H7 (cell line): ENCODE data around the gene CNTNAP2. TPM values are rescaled to one million over a fixed set of nuclear protein-coding genes. Genes with fewer than 3 reads are reported as not detected.
A peak's percentile ranks its signal among the peaks of the same experiment; 100 is the strongest.
"Not testable (repeated sequence)": the region's sequence is repeated elsewhere in the genome, so short reads cannot be mapped to it uniquely, and the experiment has no call there.

Source experiments
- DNase-seq: peaks from one replicate; pipeline ENCODE4 v3.0.0; 2012
- H3K27me3 ChIP-seq: 2 replicates; pipeline ENCODE4 v1.6.0; 2011; ENCODE audit warnings: mild to moderate bottlenecking, low read length; ENCODE audit not compliant: control insufficient read depth, insufficient read depth
- H3K36me3 ChIP-seq: replicated peaks from 2 replicates; pipeline ENCODE4 v1.5.1; 2011; ENCODE audit warnings: low read length; ENCODE audit not compliant: control insufficient read depth, insufficient read depth
- H3K4me3 ChIP-seq: 2 replicates; pipeline ENCODE4 v1.5.1; 2011; ENCODE audit warnings: low read depth, mild to moderate bottlenecking, control low read depth, low read length, moderate library complexity; ENCODE audit not compliant: insufficient read depth
- total RNA-seq: library from RNA; depleted of rRNA; stranded (reverse); fragments of >200 nt; shearing (Covaris generic); gene quantifications from 2 replicates; pipeline ENCODE4 v1.2.3, GENCODE V29; 2014

CNTNAP2 gene
- total RNA-seq, 1 experiment from 2014 or later, result 109 TPM

DNA sequence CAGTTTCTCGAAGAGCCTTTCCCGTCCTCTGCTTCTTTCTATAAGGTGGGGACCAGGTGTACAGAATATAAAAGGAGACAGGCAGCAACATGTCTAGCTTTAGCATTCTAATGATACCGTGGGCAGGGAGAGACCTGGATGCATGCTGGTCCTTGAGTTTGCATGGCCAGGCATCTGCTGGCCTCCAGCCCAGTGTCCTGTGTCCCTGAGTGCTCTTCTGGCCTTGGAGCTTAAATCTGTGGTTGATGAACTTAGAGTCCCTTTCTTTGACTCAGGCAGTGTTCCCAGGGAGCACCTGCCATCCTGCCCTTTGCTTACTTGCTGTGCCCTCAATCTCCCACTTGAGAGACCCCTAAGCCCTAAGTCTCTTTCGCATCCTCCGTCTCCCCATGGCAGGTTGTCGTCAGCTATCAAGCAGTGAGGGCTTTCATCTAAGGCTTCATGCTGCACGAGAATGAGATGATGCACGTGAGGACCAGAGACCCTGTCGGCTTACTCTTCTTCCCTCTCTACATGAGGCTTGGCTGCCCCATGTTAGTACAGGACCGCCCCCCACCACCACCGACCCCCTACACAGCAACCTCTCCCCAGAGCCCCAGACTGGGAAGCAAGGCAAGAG is 2160.6 kb downstream of the CNTNAP2 start:
- no peak for DNase-seq
- Histone ChIP-seq H3K4me3 (no peak overlapping the region), H3K36me3 (no peaks in the 10 kb centered on the region), H3K27me3 (no peaks in the 10 kb centered on the region)

DNA sequence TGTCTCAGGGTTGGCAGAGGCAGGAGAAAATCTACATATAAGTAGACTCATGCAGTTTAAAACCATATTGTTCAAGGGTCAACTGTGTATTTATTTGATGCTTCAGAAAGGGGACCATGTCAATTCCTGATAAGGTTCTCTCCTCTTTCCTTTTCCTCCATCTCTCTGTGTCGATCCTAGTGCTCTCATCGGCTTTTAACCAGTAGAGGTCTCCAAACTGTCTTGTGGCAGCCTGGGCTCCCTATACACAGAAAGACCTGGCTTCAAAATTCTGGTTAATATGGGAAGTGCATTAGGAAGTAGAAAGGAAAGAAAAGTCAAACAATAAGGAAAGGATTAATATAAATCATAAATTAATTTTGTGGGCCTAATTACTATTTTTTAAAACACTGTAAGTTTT is 2169.5 kb downstream of the CNTNAP2 start:
- Histone ChIP-seq H3K27me3 (no peaks in the 10 kb centered on the region), H3K36me3 (no peaks in the 10 kb centered on the region), H3K4me3 (no peak overlapping the region)
- DNase-seq, result peak; percentile 69

DNA sequence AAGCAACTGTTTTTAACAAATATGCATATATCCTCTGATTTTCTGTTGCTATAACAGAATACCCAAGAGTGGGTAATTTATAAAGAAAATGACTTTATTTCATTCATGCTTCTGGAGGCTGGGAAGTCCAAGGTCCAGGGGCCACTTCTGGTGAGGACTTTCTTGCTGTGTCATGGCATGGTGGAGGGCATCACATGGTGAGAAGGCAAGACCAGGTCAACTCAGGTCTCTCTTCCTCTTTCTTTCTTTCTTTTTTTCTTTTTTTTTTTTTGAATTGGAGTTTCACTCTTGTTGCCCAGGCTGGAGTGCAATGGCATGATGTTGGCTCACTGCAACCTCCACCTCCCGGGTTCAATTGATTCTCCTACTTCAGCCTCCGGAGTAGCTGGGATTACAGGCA is 2170.9 kb downstream of the CNTNAP2 start:
- Histone ChIP-seq H3K36me3 (no peaks in the 10 kb centered on the region), H3K27me3 (no peaks in the 10 kb centered on the region), H3K4me3 (no peak overlapping the region)
- DNase-seq, result no peak

DNA sequence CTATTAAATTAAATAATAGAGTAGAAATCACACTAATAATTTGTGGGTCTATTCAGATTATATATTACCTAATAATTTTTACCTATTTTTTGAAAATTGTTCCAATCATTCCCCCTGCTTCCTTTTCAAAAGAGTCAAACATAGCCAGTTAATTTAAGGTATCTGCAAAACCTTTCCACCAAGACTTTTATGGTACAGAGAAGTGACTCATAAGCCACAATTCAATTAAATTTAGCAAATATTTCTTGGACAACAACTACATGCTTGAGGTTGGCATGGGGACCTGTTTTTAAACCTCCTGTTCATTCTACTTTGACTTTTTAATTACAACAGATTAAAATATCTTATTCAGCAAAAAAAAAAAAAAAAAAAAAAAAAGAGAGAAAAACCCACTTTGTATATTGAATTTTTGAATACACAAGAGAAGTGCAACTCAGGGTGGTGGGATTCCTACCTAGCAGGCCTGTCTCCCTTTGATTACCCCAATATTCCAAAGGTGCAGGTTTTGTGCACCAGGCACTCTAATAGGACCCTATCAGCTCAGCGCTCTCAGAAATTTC is 2172.1 kb downstream of the CNTNAP2 start:
- Histone ChIP-seq H3K36me3 (no peaks in the 10 kb centered on the region), H3K27me3 (no peaks in the 10 kb centered on the region), H3K4me3 (no peak overlapping the region)
- DNase-seq, result no peak

DNA sequence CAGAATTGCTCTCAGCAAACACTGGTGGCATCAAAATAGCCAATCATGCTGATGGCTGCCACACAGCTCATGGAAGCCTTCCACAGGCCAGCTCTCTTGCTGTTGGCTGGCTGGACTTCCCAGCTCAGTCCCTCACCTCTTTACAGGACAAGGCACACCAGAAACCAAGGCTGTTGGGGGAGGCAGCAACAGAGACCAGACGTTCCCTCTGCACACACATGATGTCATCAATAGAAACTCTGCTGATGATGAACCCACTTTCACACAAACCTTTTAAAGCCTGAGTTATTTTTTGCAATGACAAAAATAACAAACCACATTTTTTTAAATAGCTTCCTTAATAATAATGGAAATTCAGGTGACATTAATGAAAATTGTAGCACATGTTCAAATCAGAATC is 2173.0 kb downstream of the CNTNAP2 start:
- Histone ChIP-seq H3K36me3 (no peaks in the 10 kb centered on the region), H3K4me3 (no peak overlapping the region), H3K27me3 (no peaks in the 10 kb centered on the region)
- no peak for DNase-seq

DNA sequence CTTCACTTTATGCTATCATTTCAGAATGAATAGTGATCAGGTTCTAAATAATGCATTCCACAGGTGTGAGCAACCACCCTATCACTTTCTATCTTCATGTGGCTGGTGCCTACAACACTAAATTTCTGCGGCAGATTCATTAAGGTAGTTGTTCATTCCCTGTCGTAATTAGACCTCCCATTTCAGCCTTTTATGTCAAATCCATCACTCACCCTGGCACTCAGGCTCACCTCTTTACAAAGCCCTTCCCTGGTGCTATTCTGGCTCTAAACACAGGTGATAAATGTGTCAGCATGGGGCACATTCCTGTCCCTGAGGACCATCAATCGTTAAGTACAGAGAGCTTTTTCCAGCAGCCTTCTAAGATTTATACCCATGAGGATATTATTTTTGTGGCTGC is 2173.9 kb downstream of the CNTNAP2 start:
- DNase-seq, result peak; percentile 39
- Histone ChIP-seq H3K27me3 (no peaks in the 10 kb centered on the region), H3K36me3 (no peaks in the 10 kb centered on the region), H3K4me3 (no peak overlapping the region)

DNA sequence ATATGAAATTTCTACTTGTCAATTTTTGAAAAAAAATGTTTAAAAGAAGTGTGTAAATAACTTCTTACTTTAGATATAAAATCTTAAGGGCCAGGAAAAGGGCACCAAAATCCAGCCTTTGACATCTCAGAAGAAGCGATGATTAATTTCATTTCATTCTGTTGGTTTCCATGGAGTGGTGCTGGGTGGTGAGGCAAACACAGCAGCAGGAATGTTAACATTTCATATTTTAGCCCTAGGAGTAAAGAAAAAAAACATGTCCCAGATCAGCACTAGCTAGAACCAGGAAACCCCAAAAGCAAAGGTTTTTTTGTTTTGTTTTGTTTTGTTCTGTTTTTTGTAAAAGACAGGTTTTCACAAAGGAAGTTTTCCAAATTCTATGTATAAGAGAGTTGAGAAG is 2175.2 kb downstream of the CNTNAP2 start:
- no peak overlapping the region for H3K4me3 ChIP-seq
- no peaks in the 10 kb centered on the region for H3K36me3 ChIP-seq
- no peaks in the 10 kb centered on the region for H3K27me3 ChIP-seq
- no peak for DNase-seq

DNA sequence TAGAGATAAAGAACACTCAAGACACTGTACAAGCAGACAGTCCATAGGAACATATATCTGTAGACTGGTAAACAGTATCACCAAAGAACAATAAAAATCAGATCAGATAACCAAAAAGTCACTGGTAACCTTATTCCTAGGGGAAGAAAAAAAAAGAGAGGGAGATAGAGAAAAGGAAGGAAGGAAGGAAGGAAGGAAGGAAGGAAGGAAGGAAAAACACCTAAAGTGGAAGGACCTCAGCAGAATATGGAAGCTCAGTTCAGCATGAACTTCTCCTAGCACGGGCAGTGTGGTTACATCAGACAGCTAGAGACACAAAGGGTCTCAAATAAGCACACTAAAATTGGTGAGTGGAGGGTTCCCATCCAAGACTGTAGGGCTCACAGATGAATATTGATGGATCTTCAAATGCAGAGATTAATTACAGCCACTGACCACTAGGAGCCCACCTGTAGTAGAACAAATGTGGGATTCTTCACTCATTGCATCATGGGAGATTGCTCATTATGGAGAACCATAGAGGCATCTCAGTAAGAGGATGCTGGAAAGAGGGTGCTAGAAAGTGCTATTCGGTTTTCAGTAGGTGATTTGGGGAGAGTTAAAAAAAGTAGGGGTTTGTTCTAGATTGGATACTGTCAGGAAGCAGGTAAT is 2180.5 kb downstream of the CNTNAP2 start:
- H3K27me3 ChIP-seq, result no peaks in the 10 kb centered on the region
- no peak overlapping the region for H3K4me3 ChIP-seq
- H3K36me3 ChIP-seq, result no peaks in the 10 kb centered on the region
- no peak for DNase-seq

DNA sequence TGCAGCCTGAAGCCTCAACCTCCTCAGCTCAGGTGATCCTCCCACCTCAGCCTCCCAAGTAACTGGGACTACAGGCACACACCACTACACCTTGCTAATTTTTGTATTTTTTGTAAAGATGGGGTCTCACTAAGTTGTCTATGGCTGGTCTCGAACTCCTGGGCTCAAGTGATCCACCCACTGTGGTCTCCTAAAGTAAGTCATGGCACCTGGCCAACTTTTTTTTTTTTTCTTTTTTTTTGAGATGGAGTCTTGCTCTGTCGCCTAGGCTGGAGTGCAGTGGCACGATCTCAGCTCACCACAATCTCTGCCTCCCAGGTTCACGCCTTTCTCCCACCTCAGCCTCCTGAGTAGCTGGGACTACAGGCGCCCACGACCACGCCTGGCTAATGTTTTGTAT is 2182.2 kb downstream of the CNTNAP2 start:
- not testable (repeated sequence) for H3K4me3 ChIP-seq, H3K36me3 ChIP-seq, DNase-seq, H3K27me3 ChIP-seq

DNA sequence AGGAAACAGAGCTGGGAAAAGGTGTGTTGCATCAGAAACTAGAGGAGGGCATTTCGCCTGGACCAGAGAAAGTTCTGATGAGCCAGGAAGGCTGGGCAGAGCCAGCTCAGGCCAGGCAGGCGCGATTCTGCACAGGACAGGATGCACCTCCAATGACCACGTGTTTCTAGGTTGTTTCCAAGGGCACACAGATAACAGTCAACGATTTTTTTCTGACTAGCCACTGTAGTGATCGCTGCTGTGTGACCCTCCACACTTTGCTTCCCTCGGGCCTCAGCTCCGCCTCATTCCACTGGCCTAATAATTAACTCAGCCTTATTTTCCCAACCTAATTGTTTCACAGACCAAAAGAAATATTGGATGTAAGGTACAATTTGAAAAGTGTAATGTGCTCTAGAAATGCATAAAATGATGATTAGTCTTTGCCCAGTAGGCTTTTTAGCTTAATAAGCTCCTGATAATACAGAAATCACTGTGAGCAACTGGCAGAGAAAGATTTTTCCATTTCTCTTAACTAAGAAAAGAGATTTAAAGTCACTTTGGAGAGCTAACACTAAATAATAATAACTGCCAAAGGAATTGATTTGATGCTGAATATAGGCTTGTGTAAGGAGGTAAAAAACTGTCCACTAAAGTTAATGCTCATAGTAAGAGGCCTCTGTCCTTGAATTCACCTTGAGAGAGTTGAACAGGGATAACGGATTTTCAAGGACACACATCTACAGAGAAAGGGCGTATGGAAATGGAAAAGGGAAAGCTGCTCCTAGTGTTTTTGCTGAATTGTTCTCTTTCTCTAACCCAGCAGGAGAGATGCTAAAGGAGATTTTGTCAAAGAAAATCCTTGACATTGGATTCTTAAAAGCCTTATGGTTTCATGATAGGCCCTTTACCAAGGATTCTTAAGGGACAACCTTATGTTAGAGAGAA is 2183.0 kb downstream of the CNTNAP2 start:
- no peak overlapping the region for H3K4me3 ChIP-seq
- no peaks in the 10 kb centered on the region for H3K27me3 ChIP-seq
- DNase-seq, result no peak
- no peaks in the 10 kb centered on the region for H3K36me3 ChIP-seq

DNA sequence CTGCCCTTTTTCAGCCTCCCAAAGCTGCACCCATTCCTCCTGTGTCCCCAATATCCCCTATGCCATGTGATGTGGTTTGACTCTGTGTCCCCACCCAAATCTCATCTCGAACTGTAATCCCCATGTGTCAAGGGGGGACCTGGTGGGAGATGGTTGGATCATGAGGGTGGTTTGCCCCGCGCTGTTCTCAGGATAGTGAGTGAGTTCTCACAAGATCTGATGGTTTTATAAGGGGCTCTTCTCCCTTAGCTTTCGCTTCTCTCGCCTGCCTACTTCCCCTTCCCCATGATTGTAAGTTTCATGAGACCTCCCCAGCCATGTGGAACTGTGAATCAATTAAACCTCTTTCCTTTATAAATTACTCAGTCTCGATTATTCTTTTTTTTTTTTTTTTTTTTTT is 2185.8 kb downstream of the CNTNAP2 start:
- not testable (repeated sequence) for DNase-seq, H3K27me3 ChIP-seq, H3K36me3 ChIP-seq, H3K4me3 ChIP-seq

DNA sequence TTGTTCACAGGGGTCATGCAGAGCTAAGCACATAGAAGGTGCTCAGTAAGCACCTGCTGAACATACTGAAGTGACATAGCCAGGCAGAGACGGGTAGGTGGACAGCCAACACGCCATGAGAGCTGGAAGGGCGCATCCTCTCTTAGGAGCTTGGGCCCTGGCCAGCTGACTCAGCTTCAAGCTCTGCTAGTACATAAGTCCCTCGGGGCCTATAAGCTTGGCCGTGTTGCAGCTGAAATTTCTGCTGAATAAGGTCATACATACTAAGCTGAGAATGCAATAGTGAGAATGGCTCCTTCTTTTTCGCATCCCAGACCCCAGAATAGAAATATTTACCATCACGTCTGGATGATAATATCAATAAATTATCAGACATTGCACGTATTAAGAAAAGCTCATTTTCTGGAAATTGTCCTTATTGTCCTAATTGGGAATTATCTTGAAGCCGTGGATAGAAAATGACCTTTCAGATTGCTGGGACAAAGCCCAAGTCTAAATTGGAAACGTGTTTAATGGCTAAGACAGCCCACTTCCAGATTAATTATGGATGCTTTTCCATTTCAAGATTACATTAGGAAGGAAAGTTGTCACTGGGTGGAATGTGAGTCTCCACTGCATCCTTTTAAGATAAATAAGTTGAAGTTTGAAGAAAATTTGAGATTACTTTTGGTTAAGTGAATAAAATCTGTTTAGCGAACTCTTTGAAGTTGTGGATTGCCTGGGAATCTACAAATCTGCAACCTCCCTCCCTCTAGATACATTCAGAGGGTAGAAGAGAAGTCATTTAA is 2186.9 kb downstream of the CNTNAP2 start:
- no peaks in the 10 kb centered on the region for H3K36me3 ChIP-seq
- H3K27me3 ChIP-seq, result no peaks in the 10 kb centered on the region
- no peak for DNase-seq
- no peak overlapping the region for H3K4me3 ChIP-seq

DNA sequence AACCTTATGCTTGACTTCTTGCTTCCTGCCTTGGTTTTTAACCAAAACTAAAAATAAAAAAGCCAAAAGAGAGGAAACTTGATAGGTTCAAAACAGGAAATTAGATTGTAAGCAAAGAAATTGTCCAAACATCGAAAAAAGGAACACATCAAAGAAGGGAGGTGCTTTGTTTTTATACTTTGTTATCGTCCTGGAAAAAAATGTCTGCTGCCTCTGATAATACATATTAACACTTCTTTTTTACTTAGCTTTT is 2187.4 kb downstream of the CNTNAP2 start:
- H3K4me3 ChIP-seq, result no peak overlapping the region
- H3K36me3 ChIP-seq, result no peaks in the 10 kb centered on the region
- no peak for DNase-seq
- H3K27me3 ChIP-seq, result no peaks in the 10 kb centered on the region

DNA sequence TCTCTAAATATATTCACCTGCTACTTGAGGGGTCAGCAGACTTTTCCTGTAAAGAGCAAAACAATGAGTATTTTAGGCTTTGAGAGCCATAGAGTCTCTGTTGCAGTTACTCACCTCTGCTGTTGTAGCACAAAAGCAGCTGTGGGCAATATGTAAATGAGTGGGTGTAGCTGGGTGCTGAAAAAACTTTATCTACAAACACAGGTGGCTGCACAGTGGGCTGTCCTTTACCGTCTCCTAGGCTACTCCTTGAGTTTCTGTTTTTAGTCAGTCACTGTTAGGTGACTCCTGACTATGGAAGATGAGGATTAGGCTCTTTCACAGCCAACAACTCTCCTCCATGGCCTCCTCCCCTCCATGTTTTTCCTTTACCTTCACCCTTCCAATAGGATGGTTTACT is 2187.9 kb downstream of the CNTNAP2 start:
- no peaks in the 10 kb centered on the region for H3K36me3 ChIP-seq
- H3K4me3 ChIP-seq, result no peak overlapping the region
- DNase-seq, result no peak
- no peaks in the 10 kb centered on the region for H3K27me3 ChIP-seq
